ENCODE measurements around the gene SLC4A1AP.
A peak's percentile ranks its signal among the peaks of the same experiment; 100 is the strongest.

The SLC4A1AP gene

DNA sequence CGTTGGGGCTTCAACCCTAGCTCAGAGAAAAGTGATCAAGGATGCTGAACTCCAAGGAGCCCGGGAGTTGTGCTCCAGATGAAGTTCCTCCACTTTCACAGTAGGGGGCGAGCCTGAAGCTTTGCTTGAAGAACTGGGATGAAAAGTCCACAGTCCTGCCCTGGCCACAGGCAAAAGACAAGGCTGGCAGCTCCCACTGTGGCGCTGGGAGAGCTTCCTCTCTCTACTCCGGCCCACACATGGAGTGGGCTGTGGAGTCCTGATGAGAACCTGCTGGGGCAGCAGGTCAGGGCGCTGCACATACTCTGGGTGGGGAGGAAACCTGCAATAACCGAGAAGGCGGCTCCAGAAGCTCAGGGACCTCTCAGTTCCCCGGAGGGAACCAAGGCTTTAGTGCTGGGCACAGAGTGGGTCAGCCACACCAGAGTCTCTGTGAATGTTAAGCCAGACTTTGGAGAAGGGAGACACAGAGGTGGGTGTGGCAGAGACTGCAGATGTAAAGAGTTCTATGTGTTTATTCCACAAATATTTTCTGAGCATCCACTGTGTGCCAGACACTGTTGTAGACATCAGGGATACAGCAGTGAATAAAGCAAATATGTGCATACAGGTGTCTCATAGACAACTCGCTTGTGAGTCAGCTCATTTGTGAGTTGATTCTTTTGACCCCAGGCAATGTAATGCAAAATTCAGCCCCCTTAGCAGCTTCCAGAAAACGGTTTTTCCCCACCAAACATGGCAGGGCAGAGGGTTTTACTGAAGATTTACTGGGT, 59.9 kb downstream of the SLC4A1AP start:
- peak; percentile 87 for DNase-seq

DNA sequence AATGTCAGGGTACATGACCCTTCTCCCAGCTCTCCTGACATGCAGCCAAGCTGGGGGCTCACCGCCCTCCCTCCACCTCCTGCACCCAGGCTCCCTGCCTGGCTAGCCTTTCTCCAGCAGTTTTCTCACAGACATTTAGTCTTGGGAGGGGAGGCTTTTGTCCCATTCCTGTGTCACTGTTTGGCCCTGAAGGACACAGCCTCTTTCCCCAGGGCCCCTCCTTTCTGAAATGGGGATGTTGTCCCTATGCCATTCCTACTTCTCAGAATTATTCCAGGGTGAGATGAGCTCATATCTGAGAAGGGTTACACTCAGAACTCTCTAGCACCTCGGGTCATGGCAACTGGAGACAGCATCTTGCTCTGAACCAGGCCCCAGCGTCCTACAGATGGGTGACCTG, 60.5 kb downstream of the SLC4A1AP start:
- DNase-seq = no peak

- DNase-seq = peak; percentile 62
Observed at GRCh38 chr2:27724905-27725701, 61.4 kb downstream of the SLC4A1AP start.

DNA sequence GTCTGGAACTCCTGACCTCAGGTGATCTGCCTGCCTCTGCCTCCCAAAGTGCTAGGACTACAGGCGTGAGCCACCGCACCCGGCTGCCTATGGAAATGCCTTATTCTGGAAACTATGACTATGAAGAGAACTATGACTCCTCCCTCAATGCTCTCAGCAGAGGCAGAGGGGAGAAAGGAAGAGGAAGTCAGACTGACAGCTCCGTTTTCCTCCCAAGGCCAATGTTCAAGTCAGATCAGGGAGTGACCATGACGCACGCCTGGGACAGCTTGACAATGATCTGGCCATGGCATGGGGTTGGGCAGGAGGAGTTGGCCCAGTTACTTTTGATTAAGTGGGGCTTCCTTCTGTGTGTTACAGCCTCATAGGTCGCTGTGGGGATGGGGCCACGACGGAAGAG, 63.6 kb downstream of the SLC4A1AP start:
- no peak for DNase-seq

DNA sequence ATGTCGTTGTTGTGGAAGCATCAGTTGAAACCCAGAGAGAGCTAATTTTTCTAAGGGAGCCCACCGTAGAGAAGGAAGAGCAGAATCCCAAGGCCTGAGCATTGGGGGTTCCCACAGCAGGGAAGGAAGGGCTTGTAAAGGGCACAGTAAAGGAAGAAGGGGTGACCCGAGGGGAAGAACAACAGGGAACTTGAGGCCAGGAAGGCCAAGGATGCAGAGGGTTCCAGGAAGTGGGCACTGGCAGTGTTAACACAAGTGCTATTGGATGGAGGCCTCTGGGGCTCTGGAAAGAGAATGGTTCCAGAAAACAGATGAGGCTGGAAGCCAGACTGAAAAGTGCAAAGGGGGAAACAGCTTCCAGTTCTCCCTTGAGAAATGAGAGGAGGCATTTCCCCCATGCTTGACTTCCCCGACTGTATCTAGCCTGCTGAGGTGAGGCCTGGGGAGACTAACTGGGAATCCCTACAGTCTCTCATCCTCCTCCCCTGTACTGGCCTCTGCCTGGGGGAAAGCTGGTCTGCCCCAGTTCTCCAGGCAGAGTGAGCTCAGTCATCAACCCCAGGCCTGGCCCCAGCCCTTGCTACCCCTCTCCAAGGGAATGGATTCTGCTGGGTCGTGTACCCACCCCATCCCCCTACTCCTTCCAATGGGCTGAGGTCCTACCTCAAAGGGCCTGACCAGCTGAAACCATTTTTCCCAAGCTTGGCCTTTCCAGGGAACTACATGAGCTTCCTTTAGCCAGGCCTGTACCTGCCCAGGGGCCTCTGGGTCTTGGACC, 64.6 kb downstream of the SLC4A1AP start:
- peak; percentile 16 for DNase-seq

- peak; percentile 63 for DNase-seq
Observed at GRCh38 chr2:27729198-27729597, 65.5 kb downstream of the SLC4A1AP start.

DNA sequence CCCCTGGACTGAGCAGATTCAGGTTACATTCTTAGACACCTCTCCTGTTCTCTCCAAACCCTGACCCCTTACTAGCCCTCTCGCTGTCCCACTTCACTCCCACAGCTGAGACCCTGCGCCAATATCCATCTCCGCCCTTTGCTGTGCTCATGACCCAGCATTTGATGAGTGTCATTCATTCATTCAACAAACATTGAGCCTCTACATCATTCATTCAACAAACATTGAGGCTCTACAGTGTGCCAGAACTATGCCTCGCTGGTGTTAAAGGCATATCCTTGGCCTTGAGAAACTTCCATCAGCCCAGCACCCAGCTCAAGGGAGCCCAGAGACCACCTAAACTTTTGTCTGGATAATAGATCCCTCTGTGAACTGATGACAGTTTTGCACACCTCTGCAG, 65.9 kb downstream of the SLC4A1AP start:
- DNase-seq = no peak

- no peak for DNase-seq
Observed at GRCh38 chr2:27730261-27730662, 66.6 kb downstream of the SLC4A1AP start.

DNA sequence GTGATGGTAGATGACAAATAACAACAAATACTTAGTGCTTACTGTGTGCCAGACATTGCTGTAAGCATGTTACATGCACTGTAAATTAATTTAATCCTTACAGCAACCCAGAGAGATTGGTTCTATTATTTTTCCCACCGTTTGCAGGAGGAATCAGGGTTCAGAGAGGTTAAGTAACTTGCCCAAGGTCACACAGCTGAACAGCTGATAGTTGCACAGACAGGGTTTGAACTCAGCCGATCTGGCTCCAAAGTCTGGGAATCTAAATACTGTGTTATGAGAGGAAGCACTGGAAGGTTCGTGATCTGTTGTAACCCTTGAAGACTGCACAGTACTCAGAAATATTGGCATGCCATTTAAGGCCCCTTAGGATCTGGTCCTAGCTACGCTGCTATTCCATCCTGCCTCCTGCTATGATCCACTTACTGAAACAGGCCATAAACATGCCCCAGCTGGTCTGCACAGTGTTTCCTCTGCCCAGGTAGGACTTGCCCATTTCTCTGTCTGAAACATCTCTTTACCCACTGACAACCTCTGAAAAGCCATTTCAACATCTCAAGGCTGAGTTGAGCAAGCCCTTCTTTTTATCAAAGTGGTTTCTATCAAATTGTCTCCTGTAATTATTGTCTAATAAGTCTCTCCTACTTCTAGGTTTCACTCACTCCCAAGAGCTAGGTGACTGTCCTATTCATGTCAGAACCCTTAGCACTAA, 67.4 kb downstream of the SLC4A1AP start:
- DNase-seq = no peak

DNA sequence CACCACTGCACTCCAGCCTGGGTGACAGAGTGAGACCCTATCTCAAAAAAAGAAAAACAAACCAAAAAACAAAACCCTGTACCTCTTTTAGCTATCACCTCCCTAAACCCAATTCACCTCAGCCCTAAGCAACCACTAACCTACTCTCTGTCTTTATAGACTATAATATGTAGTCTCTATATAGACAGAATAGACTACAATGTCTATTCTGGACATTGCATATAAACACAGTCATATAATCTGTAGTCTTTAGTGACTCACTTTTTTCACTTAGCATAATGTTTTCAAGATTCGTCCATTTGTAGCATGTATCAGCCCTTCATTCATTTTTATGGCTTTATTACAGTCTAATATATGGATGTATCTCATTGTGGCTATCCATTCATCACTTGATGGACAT, 70.6 kb downstream of the SLC4A1AP start:
- no peak for DNase-seq

- DNase-seq = peak; percentile 77
Observed at GRCh38 chr2:27735263-27735904, 71.7 kb downstream of the SLC4A1AP start.

GRCh38 chr2:27736031-27736889, 72.6 kb downstream of the SLC4A1AP start:
- DNase-seq = no peak

GRCh38 chr2:27736890-27737204, 73.2 kb downstream of the SLC4A1AP start:
- DNase-seq = no peak

- no peak for DNase-seq
Observed at GRCh38 chr2:27737676-27738348, 74.1 kb downstream of the SLC4A1AP start.

GRCh38 chr2:27738349-27739057, 74.8 kb downstream of the SLC4A1AP start:
- no peak for DNase-seq

DNA sequence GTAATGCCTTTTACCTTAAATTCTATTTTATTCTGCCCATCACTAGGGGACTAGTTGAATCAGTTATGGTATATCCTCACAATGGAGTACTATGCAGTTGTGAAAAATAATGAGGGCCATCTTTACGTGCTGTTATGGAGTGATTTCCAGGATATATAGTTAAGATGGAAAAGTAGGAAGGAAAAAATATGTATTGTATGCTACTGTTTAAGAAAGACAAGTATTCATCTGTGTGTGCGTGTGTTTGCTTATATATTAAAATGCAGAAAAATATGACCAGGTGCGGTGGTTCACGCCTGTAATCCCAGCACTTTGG, 75.3 kb downstream of the SLC4A1AP start:
- DNase-seq = no peak

- DNase-seq = no peak
Observed at GRCh38 chr2:27741673-27742072, 78.0 kb downstream of the SLC4A1AP start.

DNA sequence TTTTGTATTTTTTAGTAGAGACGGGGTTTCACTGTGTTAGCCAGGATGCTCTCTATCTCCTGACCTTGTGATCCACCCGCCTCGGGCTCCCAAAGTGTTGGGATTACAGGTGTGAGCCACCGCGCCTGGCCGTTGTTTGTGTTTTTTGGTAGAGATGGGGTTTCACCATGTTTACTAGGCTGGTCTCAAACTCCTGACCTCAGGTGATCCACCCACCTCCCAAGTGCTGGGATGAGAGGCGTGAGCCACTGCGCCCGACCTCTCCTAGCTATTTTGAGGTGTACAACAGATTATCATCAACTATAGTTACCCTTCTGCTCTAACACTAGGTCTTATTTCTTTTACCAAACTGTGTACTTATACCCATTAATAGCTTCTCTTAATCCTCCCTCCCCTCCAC, 78.9 kb downstream of the SLC4A1AP start:
- no peak for DNase-seq

Measured in eye (tissue), 1 donor.